GF-D8 (cell line): Measurements from ENCODE around the gene SLC25A21.
"Not testable (repeated sequence)": the region's sequence is repeated elsewhere in the genome, so short reads cannot be mapped to it uniquely, and the experiment has no call there.

Source experiments
- DNase-seq: peaks from one replicate; lab custom pipeline; 2025; lab: John Stamatoyannopoulos, UW

SLC25A21 gene

GRCh38 chr14:36986407-36986806 lies 186.0 kb downstream of the SLC25A21 start:
- no peak for DNase-seq

DNA sequence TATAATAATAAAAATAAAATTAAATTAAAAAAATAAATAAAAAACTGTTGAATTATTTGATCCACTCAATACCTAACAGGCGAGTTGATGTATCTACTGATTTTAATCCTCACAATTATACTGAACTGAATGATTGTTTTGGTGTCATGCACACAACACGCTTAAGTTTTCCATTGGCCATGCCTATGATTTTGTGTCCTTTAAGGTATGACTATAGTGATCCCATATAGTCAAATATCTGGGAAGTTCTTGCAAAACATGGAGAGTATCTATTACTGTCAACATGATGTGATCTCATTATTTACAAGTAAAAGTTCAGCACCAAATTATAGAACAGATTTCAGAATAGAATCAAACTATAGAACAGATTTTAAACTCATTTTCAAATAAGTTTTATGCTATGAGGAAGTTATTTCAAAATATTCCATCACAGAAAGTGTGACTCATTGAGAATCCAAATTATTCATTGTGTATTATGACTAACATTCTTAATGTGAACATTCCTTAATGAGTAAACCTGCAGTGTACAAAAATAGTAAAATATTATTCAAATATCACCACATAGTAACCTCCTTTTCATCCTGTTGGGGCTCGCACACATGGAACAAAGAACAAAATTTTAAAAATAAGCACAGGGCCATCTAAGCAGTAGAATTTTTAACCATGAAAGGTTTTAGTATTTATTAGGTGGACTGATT lies 190.4 kb downstream of the SLC25A21 start:
- no peak for DNase-seq

- DNase-seq, result not testable (repeated sequence)
These were observed 192.0 kb downstream of the SLC25A21 start for GRCh38 chr14:36980413-36980812.

DNA sequence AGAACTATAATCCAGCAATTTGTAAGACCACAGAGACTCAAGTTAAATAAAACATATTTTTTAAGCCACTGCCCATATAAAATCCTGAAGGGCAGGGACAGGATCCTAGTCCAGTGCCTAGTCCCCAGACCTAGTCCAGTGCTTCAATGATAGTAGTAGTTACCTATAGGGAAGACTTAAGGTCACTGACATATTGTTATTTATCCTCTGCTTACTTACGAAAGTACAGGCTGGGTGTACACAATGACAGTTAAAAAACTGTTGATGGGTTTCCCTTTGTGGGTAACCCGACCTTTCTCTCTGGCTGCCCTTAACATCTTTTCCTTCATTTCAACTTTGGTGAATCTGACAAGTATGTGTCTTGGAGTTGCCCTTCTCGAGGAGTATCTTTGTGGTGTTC lies 192.5 kb downstream of the SLC25A21 start:
- DNase-seq, result no peak

DNA sequence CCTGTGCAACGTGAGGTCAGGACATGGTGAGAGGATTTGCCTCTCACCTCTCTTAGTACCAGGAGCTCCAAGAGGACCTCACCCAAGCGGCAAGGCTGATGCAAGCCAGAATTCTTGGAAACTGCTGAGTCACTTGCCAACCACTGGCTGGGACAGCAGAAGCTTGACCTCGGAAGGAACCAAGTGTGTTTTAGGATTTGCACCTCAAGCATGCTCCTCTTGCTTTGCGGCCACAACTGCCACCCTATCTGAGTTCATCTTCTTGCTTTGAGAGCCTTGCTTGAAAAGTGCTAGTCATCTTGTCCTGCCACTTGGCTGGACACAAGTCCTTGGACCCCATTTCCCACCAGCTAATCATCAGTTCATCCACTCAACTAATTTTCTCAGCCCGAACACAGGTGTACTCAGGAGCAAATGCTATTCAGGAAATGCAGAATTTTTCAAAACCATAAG lies 195.8 kb downstream of the SLC25A21 start:
- peak; percentile 72 for DNase-seq

GRCh38 chr14:36975834-36976233 lies 196.6 kb downstream of the SLC25A21 start:
- no peak for DNase-seq

DNA sequence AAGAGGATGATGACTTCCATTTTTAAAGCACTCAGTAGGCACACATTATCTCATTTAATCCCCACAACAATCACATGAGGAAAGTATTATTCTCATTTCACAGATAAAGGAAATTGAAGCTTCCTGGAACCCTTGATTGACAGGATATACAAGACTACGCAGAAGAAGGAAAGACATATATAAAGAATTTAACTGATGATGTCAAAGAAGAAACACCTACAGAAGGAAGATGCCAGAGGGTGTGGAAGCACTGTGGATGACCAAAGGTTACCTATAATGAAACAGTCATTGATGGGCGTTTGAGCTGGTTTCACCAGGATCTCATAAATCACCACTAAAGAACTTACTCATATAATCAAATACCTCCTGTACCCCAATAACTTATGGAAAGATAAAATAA lies 197.4 kb downstream of the SLC25A21 start:
- no peak for DNase-seq

- DNase-seq, result no peak
These were observed 198.5 kb downstream of the SLC25A21 start for GRCh38 chr14:36973806-36974442.

- DNase-seq, result no peak
These were observed 201.0 kb downstream of the SLC25A21 start for GRCh38 chr14:36971263-36971855.

DNA sequence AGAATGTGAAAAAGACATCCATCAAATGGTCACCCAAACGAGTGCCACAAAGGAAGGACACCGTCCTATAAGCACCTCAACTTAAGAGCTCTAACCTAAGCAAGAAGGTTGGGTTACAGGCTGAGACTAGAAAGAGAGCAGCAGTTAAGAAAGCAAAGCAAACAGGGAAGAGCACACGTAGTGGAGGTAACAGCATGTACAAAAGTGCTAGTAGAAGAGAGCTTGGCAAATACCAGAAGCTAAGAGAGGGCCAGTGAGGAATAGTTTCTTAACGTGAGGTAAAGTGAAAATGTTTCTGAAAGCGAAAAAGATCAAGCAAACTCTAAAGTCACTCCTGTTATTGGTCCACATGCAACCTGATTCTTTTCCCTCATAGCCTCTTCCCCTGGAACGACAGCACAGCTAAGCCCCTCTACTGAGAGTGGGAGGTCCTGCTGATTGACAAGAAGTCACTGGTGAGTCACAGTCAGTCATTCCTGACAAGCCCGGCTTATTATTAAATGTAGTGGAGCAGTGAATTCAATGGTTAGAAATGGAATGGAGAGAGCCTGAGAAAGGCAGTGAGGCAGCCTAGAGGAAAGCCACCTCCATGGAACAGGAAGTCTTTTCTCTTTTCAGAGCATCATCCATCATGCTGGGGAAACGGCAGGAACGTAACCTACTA lies 204.4 kb downstream of the SLC25A21 start:
- DNase-seq, result no peak

DNA sequence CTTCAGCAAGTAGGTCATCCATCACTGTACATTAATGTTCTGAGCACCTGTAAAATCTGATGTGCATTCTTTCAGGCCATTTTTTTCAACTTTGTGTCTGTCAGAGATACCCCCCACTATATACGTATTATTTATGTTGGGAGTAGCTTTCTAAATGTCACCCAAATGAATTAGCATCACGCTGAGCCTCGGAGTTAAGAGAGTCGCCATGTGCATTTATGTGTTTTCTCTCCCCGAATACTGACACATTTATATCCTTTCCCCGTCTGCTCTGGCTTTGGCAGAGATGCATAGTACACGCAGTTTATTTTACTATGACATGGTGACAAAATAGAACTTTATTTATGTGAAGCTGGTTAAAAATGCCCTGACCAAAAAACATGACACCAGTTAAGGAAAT lies 216.4 kb downstream of the SLC25A21 start:
- DNase-seq, result no peak

DNA sequence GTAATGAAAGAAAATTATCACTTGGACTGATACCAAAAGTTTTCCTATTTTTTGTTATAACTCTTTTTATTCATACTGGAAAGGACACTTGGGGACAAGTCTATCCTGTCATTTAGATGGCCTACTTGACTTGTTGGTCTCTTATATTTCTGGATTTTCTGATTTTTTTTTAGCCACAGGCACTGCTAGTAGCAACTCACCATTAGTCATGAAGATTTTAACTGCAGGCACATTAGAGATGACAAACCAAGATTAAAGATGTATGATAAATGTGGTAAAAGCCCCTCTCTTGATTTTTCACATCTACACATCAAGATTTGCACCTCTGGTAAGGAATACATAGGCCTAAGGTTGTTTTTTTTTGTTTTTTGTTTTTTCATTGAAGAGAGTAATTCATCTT lies 217.0 kb downstream of the SLC25A21 start:
- DNase-seq, result no peak

DNA sequence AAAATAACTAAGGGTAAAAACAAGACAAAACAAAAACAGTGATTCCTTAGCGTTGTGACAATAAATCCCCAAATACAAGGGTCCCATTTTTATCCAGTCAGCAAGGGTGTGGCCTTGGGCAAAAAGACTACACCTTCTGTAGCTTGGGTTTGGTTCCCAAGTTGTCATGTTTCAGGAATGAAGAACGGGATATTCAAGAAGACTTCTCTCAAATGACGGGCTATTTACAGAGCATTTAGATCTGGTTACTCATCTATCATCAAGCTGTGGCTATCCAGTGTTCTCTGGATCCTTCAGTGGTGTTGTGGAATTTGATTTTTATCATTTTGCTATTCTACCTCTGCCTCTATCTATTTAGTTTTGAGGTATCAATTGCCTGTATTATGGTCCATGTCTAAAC lies 219.7 kb downstream of the SLC25A21 start:
- no peak for DNase-seq

GRCh38 chr14:36951380-36951911 lies 221.0 kb downstream of the SLC25A21 start:
- DNase-seq, result no peak

- no peak for DNase-seq
These were observed 221.6 kb downstream of the SLC25A21 start for GRCh38 chr14:36950812-36951211.

- DNase-seq, result no peak
These were observed 223.0 kb downstream of the SLC25A21 start for GRCh38 chr14:36949371-36949770.

DNA sequence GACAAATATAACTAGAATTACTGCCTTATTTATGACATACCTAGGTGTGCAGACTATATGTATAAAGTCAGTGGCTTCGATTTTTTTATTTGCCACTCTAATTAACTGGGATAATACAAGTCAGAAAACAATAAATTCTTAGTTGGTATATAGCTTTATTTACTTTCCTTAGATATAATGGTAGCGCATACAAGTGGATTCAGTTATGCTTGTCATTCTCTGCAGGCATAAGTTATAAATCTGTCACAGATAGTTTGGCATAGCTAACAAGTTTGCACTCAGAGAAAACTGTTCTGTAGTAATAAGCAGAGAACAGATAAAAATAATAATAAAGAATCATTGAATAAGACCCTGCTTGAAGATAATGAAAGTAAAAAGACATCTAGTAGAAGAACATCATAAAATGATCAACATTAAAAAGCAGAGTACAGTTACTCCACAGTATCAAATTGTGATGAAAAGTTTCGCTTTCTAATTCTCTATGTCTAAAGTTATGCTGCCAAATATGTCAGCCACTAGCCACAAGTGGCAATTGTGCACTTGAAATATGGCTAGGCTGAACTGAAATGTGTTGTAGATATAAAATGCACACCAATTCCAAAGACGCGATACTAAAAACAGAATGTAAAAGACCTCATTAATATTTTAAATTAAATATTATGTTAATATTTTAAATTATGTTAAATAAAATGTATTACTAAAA lies 224.1 kb downstream of the SLC25A21 start:
- DNase-seq, result no peak

GRCh38 chr14:36947362-36947761 lies 225.0 kb downstream of the SLC25A21 start:
- DNase-seq, result no peak

DNA sequence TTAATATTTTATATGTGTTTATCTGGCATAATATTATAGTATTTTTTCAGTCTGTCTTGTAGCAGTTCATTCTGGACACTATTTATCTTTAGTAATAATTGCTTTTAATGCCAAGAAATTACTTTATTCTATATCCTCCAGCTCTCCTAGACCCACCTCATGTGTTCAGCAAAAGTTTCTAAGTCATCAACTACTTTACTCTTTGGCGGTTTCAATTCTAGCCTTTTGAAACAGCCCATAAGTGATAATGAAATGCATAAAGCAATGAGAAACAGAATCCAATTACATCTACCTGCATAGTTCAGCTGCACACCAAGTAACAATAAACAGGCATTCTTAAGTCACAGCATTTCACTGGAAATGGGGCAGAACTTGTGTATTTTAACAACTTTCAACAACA lies 225.5 kb downstream of the SLC25A21 start:
- DNase-seq, result no peak

DNA sequence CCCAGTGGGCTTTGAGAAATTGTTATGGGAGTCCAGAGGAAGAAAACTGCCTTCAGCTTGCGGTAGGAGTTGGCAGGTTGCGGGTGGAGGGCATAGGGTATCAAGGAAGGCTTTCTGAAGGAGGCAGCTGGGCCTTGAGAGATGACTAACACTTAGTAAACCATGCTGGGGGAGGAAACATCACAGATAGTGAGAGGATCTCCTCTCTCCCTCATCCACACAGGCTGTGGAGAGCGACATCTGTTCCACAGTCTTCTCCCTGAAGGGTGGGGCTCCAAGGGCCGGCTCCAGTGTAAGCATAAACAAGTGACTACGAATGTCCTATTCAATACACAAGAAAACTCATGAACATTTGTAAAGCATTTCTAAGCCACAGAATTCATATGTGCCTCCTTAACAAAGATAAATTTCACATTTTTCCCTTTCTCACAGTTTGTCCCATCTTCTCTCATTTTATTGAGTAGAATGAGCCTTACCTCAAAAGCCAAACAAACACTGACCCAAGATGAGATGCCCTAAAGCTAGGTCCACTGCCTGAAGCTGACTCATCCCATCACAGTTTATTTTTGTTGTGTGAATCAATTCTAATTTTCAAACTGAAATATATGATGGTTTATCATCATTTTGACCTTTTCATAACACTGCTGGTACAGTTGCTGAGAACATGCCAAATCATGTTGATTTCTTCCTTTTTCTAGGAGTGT lies 227.9 kb downstream of the SLC25A21 start:
- DNase-seq, result no peak

DNA sequence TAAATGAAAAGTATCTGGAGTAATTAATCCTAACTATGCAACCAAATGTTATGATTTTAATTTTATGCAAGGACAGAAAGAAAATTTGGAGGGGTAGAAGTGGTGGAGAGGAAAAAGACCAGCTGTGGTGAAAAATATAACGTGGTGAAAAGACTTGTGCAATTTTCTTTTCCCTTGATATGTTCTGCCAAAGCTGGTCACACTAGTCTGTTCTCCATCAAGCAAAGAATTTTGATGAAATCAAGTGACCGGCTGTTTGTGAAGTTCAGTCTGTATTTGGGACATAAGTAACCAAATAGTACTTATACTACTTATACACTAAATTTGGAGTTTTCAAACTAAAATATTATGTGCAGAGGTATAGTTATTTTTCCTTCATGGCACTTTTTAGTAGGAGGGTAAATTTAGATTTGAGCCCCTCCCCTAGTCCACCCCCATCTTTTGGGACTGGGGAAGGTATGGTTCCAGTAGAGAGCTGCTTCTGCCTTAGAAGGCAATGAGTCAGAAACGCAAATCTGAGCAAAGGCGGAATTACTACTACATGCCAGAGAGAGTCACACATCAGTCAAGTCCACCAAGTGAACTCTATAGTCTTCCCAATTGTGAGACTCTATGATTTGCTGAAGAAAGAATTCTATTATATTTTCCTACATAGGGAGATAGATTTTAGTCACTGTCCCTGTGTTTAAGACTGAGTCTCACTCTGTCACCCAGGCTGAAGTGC lies 229.7 kb downstream of the SLC25A21 start:
- no peak for DNase-seq
